Placental epithelial cell (primary cell): ENCODE data around the gene ZNF383. TPM values are rescaled to one million over a fixed set of nuclear protein-coding genes. Genes with fewer than 3 reads are reported as not detected.

Experiments
- total RNA-seq: library from RNA; depleted of rRNA; stranded (reverse); fragments of >200 nt; gene quantifications from 2 replicates; pipeline ENCODE4 v1.2.3, GENCODE V29; 2012

Gene ZNF383
- total RNA-seq, result 4.3 and 8.2 TPM in 2 replicates

DNA sequence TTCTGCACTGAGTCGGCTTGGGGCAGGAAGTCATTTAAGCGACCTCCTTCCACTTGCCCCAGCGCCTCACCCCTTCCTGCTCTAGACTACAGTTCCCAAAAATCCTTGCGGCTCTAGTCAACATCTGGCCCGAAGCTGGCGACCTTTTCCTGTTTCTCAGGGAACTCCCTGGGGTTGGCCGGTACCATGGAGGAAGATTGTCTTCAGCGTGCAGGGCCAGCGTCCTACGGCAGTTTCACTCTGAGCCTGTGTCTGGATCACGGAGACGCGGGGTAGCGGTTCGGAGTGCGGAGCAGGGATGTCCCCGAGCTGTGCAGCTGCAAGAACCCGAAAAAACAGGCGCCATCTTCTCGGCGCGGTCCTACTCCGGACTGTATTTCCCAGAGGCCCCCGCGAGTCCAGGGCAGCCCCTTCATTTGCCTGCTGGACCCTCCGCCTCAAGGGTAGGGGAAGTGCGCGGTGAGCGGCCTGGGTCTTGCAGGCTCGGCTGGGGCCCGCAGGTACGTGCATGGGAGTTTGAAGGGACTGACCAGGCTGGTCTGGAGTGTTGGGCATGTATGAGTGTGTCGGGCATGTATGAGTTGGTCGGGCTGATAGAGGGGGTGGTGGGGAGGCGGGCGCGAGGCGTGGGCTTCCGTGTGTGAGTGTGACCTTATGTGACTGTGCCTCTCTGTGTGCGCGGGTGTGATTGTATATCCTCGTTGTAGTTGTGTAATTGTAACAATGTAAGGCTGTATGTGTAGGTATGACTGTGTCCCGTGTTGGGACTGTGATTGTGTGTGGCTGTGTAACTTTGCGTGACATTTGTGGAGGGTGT is at the start of gene ZNF383:
ZNF383 (plus strand) TSS at position 440 of the 817 bp plus-strand sequence. CDS start 12,240 bp downstream, outside the sequence.

DNA sequence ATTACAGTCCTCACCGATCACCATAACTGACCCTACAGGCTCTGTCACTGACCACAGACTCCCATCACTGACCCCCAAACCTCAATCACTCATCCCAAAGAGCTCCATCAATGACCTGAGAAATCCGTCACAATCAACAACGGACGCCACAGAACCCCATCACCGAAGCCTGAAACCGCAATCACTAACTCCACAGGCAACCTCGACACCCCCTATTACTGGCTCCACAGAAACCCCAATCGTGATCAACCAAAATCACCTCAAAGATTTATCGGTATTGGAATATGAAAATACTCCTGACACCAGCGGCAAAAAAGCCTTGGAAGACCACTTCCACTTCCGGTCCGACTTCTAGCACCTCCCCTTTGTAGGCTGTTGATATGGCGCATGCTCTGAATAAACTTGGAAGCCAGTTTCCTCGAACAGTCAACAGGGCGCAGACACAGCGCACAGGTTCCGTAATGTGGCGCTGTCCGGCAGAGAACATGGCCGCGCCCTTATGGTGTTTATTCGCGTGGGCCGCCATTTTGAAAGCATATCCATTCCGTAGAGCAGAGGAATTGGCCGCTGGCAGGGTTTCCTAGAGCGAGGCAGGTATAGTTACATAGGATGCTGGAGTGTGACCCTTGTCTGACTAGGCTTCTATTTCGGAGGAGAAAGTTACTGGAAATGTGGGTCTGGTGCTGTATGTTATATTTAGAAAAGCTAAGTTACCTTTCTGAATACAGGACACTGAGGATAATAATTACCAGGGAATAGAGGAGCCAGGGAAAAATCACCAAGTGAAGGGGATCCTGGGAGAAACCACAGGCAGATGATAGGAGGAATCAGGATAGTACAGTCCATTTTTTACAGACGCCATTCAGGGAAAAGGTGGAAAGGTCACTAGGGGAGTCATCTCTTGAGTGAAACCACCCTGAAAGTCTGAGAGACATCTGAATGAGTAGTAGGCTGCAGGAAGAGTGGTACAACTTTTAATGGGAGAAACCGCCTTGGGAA is 45.3 kb upstream of the ZNF383 start, which contains the start of gene ZNF585A:
ZNF585A (minus strand) TSS at position 328 of the 999 bp plus-strand sequence. CDS start 2,785 bp downstream, outside the sequence.

Other genes starting within 250 kb of the ZNF383 start
- gene ZNF420, start 139.8 kb upstream of the ZNF383 start, total RNA-seq, result 5.6 and 6.3 TPM in 2 replicates
- 6.3 and 9.4 TPM in 2 replicates for gene ZNF585A, start 45.5 kb upstream of the ZNF383 start, total RNA-seq
- gene ZNF585B, start 7.7 kb upstream of the ZNF383 start, total RNA-seq, result 24.1 and 32.6 TPM in 2 replicates
- 3.1 and 7.5 TPM in 2 replicates for gene ZNF527, start 152.9 kb downstream of the ZNF383 start, total RNA-seq
- 4.3 and 4.9 TPM in 2 replicates for gene ZNF569, start 249.2 kb downstream of the ZNF383 start, total RNA-seq